ENCODE results near the gene RWDD4.

DNA sequence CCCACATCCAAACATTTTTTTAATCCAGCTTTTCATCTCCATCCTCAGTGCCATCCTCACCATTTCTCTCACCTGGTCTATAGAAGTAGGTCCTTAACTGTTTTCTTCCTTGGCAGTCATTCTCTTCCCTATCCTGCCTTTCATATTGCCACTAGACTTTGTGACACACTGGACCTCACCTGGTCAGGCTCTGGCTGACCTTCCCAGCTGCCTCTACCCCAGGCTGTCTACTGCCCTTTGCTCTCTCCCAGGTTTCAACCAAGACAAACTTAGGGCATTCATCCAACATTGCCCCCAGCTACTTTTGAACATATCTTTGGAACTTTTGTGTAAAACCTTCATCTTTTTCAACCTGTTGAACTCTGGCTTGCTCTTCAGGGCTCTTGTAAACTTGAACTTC is 39.9 kb upstream of the RWDD4 start:
- TF ChIP-seq, protein P1, sequence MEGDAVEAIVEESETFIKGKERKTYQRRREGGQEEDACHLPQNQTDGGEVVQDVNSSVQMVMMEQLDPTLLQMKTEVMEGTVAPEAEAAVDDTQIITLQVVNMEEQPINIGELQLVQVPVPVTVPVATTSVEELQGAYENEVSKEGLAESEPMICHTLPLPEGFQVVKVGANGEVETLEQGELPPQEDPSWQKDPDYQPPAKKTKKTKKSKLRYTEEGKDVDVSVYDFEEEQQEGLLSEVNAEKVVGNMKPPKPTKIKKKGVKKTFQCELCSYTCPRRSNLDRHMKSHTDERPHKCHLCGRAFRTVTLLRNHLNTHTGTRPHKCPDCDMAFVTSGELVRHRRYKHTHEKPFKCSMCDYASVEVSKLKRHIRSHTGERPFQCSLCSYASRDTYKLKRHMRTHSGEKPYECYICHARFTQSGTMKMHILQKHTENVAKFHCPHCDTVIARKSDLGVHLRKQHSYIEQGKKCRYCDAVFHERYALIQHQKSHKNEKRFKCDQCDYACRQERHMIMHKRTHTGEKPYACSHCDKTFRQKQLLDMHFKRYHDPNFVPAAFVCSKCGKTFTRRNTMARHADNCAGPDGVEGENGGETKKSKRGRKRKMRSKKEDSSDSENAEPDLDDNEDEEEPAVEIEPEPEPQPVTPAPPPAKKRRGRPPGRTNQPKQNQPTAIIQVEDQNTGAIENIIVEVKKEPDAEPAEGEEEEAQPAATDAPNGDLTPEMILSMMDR (IDR thresholded peaks at IDR 0.05): no peak
- TF ChIP-seq POLR2A (IDR thresholded peaks at IDR 0.05): no peak
- TF ChIP-seq POLR2AphosphoS5 (IDR thresholded peaks at IDR 0.05): no peak
- TF ChIP-seq EP300 (IDR thresholded peaks at IDR 0.05; ENCODE audit: low read depth): no peak
